Right ventricle myocardium inferior (tissue), 1 donor: Measurements from ENCODE around the gene MAST4. TPM values are rescaled to one million over a fixed set of nuclear protein-coding genes. Genes with fewer than 3 reads are reported as not detected.

Experiments
- ATAC-seq: fragments of 200-7000 bp; cut with Tn5 transposase; one replicate; pipeline ENCODE4 v1.9.1; 2020; ENCODE audit warnings: mild to moderate bottlenecking, moderate library complexity
- DNase-seq: peaks from one replicate; pipeline ENCODE4 v3.0.0; 2021; ENCODE audit errors: missing footprints
- intact Hi-C: fragments of 100-400 bp; cut with DNase I; formaldehyde crosslinking; loops from one replicate; pipeline ENCODE4 v1.11.0; 2022
- total RNA-seq: library from RNA; stranded (reverse); fragmentation: NEBNext Ultra II Directional; extraction: Animal tissue kit (Norgen Biotek cat#: 25700); gene quantifications from one replicate; pipeline ENCODE4 v1.2.1, GENCODE V29; 2021
- donor health status: DM: no; HTN: yes; CAD: no; lungs with severe emphysema.

MAST4 gene
- total RNA-seq, 1 donor from 2014 or later = 39.6 TPM

DNA sequence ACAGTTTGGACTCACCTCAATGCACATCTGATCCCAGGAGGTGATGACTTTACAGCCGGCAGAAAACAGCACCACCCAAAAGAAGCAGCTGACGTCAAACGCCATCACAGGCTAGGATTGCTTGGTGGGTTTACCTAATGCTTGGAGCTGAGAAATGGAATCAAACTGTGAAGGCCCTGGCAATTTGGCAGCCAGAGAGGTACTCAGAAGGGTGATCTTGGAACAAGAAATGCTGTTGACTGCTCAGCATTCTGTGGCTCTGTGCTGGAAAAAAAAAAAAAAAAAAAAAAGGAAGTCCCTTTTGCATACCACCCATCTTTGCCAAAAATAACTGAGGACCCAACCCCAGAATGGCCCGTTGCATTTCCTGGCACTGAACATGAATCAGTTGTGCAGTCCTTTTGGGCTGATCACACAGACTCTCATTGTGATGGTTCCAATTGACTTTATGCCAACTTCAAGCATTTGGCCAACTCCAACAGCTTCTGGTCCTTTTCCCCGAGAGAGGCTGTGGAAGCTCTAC, 600.4 kb downstream of the MAST4 start, which contains the start of gene CD180:
Gene CD180 (minus strand): TSS at position 263 of the 523 bp plus-strand sequence. CDS start 158 bp downstream, at position 105.
- DNase-seq = no peak
- intact Hi-C loops = no loop called here
- ATAC-seq = peak; percentile 91

GRCh38 chr5:67197536-67197935, 601.3 kb downstream of the MAST4 start:
- no peak for DNase-seq
- intact Hi-C loops = no loop called here
- ATAC-seq = no peak

GRCh38 chr5:67198917-67199316, 602.7 kb downstream of the MAST4 start:
- intact Hi-C loops = no loop called here
- ATAC-seq (no peak), DNase-seq (no peak)

GRCh38 chr5:67199859-67200258, 603.7 kb downstream of the MAST4 start:
- intact Hi-C loops = loop anchor here (10.0 kb wide), 1 partner anchor 215 kb away; no protein-coding TSS in a partner anchor

DNA sequence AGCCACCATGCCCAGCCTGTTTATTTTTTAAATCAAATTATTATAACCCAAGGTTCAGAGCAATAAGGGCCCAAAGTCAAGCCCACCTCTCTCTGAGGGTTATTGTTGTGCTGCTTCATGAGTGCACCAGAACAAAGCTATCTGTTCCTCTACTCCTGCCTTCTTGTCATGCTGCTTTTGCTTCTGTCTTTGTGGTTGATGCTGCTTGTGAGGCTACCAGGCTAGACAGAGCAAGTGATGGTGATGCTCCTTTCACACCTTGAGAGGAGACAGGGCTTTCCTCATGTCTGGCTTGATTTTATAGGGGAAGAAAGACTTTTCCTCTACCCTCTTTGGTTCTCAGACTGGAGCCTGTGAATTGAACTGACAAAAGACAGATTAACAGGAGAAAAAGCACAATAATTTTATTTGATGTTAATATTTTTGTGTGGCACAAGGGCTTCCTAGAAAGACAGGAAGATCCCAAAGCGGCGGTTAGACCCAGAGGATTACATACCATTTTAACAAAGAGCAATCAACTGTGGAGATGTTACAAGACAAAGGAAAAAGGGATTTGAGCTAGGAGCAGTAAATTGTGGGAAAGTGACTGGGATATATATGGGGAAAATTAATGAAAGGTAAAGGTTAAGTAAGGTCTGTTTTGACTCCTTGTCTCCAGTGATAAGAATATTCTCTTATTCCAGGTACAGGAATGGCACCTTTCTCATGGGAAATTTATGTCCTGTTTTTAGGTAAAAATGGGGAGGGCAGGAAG, 604.8 kb downstream of the MAST4 start:
- no peak for ATAC-seq
- intact Hi-C loops = loop anchor here (10.0 kb wide), 1 partner anchor 216 kb away; no protein-coding TSS in a partner anchor

More at GRCh38 chr5:67199859-67200258, 603.7 kb downstream of the MAST4 start:
- ATAC-seq (no peak), DNase-seq (no peak)

DNA sequence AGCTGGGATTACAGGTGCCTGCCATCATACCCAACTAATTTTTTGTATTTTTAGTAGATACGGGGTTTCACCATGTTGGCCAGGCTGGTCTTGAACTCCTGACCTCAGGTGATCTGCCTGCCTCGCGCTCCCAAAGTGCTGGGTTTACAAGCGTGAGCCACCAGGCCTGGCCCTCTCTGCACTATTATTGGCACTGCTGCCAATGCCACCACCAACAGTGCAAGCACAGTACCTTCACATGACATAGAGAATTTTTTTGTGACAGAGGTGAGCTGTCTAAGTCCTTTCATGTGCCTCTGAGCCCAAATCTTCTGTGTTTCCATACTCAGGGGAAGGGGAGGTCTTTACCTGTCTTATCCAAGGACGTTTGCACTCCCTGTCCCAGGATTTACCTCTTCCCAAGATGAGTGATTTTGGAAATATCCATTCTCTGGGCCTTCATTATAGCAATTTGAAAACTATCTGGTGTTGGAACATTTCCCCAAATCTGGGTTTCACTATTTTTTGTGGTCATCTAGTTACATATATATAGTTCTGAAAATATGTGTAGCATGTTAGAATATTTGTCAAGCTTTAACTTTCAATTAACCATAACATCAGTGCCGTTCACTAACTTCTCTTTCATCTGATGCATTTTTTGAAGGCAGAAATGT, 605.8 kb downstream of the MAST4 start:
- ATAC-seq = no peak
- DNase-seq = no peak
- intact Hi-C loops = loop anchor here (10.0 kb wide), 1 partner anchor 217 kb away; no protein-coding TSS in a partner anchor

More for the DNA sequence above, 604.8 kb downstream of the MAST4 start:
- DNase-seq = no peak

- intact Hi-C loops = loop anchor here (10.0 kb wide), 1 partner anchor 218 kb away; no protein-coding TSS in a partner anchor
- DNase-seq (no peak), ATAC-seq (no peak)
These were observed 606.6 kb downstream of the MAST4 start for GRCh38 chr5:67202828-67203227.

- intact Hi-C loops = loop anchor here (10.0 kb wide), 1 partner anchor 219 kb away; no protein-coding TSS in a partner anchor
- no peak for DNase-seq
- no peak for ATAC-seq
These were observed 607.5 kb downstream of the MAST4 start for GRCh38 chr5:67203701-67204074.

- intact Hi-C loops = loop anchor here (5.0 to 10.0 kb wide), 2 partner anchors 220 to 393 kb away; no protein-coding TSS in a partner anchor
- ATAC-seq = no peak
- no peak for DNase-seq
These were observed 608.6 kb downstream of the MAST4 start for GRCh38 chr5:67204821-67205220.

DNA sequence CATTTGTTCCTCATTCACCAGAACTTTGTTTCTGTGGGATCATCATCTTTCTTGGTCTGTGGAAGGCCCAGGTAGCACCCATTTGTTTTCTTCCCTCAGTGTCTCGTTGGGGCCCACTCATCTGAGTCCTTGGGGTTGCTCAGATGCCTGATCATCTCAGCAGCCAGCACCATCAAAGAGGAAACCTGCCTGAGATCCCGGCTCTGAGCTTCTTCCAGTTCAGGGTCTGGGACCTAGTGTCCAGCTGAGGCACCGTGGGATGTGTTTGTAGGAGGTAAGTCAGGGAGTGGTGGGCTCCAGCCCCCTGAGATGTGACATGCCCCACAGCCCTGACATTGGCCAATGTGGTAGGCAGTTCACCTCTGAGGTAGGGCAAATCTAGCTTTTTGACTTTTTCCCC, 609.8 kb downstream of the MAST4 start:
- ATAC-seq (no peak), DNase-seq (no peak)
- intact Hi-C loops = loop anchor here (5.0 to 10.0 kb wide), 2 partner anchors 221 to 394 kb away; no protein-coding TSS in a partner anchor

DNA sequence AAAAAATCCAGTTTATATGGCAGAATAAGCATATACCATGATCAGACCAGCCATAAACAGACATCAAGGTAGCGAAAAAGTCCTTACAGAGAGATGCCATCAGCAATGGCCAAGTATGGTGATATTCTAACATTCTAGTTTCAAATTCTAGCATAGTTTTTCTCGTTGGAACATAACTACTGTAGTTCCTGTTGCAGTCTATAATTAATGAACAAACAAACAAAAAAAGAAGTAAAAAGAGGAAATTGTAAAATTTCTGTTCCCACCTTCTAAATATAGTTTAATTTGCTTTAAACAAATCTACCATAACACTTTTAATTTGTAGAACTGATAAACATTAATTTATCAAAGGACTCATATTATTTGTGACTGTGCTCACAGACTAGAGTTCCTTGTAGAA, 610.3 kb downstream of the MAST4 start:
- ATAC-seq (no peak), DNase-seq (no peak)
- intact Hi-C loops = loop anchor here (5.0 to 10.0 kb wide), 2 partner anchors 222 to 394 kb away; no protein-coding TSS in a partner anchor

- intact Hi-C loops = loop anchor here (5.0 to 10.0 kb wide), 2 partner anchors 222 to 395 kb away; no protein-coding TSS in a partner anchor
- DNase-seq (no peak), ATAC-seq (no peak)
These were observed 610.7 kb downstream of the MAST4 start for GRCh38 chr5:67206929-67207328.

DNA sequence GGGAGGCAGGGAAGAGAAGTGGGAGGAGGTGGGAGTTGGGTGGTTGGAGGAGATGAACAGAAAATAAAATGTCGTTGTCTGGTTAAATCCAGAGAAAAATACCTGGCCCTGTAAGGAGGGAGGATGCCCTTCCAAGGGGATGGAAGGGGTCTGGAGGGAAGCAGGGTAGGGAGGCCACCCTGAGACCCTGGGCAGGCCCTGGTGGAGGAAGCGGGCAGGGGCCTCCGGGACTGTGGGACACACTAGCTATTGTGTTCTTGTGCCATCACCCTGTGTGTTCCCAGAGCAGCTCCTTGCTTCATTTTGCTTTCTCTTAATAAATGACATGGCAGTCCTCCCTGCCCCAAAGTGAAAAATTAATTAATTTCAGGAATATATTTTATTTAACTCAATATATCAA, 612.2 kb downstream of the MAST4 start:
- DNase-seq (no peak), ATAC-seq (no peak)
- intact Hi-C loops = loop anchor here (2.0 to 10.0 kb wide), 4 partner anchors 44 to 396 kb away; no protein-coding TSS in a partner anchor

- intact Hi-C loops = loop anchor here (2.0 to 10.0 kb wide), 4 partner anchors 44 to 397 kb away; no protein-coding TSS in a partner anchor
- no peak for DNase-seq
- ATAC-seq = peak; percentile 76
These were observed 613.1 kb downstream of the MAST4 start for GRCh38 chr5:67209141-67209771.

GRCh38 chr5:67211926-67212325, 615.7 kb downstream of the MAST4 start:
- intact Hi-C loops = no loop called here

DNA sequence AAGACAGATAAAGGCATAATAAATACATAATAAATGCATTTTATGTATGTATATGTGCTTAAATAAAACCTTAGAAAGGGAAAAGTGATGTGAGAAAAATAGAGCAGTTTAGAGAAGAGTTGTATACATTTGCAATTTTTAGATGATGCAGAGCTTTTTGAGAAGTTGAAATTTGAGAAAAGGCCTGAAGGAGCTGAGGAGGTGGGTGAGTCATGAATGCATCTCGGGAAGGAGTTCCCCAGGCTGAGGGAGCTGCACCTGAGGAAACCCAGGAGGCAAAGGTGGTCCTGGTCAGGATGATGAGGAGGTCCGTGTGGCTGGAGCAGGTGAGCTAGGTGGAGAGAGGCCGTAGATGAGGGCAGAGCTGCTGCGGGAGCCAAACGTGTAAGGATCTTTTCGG, 617.8 kb downstream of the MAST4 start:
- intact Hi-C loops = no loop called here
- no peak for ATAC-seq
- no peak for DNase-seq

More at GRCh38 chr5:67211926-67212325, 615.7 kb downstream of the MAST4 start:
- ATAC-seq = no peak
- DNase-seq = no peak

- intact Hi-C loops = no loop called here
- DNase-seq (no peak), ATAC-seq (peak; percentile 51)
These were observed 618.7 kb downstream of the MAST4 start for GRCh38 chr5:67214707-67215447.
